Measurements from ENCODE around the gene CYP4X1.

DNA sequence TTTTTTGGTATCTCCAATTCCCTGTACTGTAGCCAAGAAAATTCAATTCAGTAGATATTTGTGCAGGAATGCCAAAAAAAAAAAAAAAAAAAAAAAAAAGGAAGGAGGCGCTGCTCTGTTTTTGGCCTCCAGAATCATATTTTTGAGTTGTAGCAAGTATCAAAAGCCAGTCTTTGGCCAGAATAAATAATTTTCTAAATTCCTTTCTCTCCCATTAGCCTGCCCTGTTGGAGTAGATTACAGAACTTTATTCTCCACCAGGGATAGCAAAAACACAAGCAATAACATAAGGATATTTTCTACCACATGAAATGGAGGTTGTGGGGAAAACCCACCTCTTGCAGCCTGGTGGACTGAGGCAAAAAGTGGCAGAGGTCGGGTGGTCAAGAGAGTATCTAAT, 2.4 kb upstream of the CYP4X1 start:
- TF ChIP-seq, protein P1, sequence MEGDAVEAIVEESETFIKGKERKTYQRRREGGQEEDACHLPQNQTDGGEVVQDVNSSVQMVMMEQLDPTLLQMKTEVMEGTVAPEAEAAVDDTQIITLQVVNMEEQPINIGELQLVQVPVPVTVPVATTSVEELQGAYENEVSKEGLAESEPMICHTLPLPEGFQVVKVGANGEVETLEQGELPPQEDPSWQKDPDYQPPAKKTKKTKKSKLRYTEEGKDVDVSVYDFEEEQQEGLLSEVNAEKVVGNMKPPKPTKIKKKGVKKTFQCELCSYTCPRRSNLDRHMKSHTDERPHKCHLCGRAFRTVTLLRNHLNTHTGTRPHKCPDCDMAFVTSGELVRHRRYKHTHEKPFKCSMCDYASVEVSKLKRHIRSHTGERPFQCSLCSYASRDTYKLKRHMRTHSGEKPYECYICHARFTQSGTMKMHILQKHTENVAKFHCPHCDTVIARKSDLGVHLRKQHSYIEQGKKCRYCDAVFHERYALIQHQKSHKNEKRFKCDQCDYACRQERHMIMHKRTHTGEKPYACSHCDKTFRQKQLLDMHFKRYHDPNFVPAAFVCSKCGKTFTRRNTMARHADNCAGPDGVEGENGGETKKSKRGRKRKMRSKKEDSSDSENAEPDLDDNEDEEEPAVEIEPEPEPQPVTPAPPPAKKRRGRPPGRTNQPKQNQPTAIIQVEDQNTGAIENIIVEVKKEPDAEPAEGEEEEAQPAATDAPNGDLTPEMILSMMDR (IDR thresholded peaks at IDR 0.05), result no peak
- no peak for TF ChIP-seq POLR2A (IDR thresholded peaks at IDR 0.05)
